ENCODE measurements around the gene JSRP1.

Gene JSRP1

GRCh38 chr19:2214251-2214650, 42.0 kb downstream of the JSRP1 start:
- no peak for DNase-seq

GRCh38 chr19:2213799-2214198, 42.4 kb downstream of the JSRP1 start:
- DNase-seq, result no peak

DNA sequence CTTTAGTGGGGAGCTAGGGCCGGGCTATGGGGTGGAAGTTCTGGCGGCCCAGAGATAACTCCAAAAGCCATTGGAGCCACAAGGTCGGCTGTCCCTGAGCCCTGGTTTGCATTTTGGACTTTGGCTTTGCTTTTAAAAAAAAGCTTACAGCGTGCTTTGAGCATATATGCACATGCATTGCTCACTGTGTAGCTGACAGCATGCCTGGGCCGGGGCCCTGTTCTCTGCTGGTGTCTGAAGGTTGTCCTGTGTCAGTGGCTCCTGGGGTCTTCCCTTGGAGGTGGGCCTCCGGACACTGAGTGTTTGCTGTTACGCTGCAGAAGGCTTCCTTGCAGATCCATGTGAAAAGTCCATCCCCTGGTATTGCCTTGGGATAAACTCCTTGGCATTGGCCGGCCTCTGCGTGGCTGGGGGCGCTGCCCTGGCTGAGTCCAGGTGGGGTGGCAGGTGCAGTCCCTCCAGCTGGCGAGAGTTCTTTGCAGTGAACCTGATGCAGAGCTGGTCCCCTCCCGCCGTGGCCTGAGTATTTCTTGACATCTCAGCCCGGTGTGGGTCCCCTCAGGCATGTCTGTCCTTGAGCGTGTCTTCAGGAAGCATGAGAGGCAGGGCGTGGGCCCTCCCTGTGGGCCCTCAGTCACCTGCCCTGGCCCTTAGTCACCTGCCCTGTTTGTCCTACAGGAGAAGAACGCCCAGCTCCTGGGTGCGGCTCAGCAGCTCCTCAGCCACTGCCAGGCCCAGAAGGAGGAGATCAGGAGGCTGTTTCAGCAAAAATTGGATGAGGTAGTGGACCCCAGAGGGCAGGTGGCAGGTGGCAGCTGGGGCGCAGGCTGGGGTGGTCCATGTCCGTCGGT, 43.1 kb downstream of the JSRP1 start:
- no peak for DNase-seq

GRCh38 chr19:2210987-2211740, 45.1 kb downstream of the JSRP1 start:
- DNase-seq, result no peak

- no peak for DNase-seq
Measured at GRCh38 chr19:2210206-2210605, 46.0 kb downstream of the JSRP1 start.

DNA sequence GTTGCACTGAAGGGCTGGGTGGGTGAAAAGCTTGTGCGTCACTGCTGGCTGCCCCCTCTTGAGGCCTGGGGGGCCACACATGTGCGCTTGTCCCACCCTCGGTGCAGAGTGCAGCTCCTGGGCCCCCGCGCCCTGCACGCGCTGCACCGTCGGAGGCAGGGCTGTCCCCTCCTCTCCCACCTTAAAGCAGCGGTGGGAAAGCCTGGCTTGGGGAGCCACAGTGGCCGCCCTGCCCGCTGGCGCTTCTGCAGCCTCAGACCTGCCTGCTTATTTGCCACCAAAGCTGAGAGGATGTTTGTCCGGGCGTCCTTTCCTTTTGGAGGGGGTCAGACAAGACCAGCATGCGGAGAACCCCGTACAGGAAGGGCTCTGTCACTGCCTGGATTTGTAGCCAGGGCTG, 46.8 kb downstream of the JSRP1 start:
- DNase-seq, result no peak

DNA sequence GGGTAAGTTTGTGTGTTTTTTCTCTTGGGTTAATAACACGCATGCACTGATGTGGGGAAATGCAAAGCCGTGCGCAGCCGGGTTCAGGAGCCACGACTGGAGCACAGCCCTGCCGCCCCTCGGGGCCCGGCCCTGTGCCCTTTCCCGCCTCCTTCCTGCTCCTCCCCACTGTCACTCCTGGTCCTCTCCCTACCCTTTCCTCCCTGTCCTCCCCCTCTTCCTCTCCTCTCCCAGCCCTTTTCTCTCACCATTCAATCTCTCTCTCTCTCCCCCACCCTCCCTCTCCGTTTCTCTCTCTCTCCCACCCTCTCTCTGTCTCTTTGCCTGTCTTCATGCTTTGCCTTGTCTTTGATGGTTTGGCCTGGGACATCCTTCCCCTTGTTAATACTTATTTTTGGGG, 47.2 kb downstream of the JSRP1 start:
- no peak for DNase-seq

DNA sequence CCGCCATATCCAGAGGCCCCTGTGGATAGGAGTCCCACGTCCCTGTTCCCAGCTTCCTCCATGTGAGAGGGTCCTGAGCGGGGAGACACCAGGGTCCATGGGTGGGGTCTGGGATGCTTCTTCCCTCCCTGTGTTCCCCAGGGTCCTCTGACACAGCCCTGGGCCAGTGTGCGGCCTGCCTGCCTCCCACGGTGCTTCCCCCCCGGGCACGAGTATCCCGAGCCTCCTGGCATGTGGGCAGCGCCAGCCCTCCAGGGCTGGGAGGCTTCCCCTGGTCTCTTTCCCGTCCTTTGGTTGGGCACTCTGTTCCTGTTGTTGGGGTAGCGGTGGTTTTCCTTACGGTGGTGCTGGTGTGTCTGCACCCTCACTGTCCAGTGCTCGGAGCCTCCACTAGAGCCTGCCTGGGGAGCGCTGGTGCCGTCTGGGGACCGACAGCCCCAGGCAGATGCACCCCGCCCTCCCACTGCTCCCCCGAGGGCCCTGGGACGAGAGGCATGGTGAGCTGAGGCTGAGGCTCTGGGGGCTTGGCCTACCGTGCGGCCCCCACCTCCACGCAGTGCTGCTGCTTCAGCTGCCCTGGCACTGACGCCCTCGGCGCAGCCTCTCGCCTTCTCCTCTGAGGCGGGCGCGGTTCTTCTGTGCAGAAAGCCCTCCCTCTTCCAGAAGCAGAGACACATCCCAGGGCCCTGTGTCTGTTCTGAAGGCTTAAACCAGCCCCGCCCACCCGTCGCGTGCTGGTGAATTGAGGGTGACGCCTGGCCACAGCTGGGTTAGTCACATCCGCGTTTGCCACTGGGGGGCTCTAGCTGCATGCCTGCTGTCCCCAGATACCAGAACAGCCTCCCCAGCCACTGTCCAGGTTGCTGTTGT, 48.0 kb downstream of the JSRP1 start:
- no peak for DNase-seq

DNA sequence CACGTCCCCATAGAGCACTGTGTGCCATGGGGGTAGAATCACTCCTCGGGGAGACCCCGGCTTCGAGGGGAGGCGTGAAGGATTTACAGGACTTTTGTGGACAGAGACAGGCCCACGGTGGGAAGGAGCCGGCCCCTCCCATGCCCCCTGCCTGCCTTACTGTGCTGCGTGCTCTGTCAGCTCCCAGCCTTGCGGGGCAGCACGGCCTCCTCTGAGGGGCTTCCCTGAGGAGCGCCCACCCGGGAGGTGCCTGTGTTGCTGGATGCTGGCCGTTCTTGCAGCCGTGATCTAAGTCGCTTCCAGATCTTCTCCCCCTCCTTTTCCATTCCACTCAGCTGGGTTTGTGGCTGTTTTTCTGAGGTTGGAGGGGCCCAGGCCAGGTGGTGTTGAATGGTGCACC, 49.2 kb downstream of the JSRP1 start:
- DNase-seq, result no peak

GRCh38 chr19:2202366-2202765, 53.9 kb downstream of the JSRP1 start:
- no peak for DNase-seq

All from NCI-H1694 (cell line).